ENCODE results near the gene GALNT17. TPM values are rescaled to one million over a fixed set of nuclear protein-coding genes. Genes with fewer than 3 reads are reported as not detected.
"Not testable (repeated sequence)": the region's sequence is repeated elsewhere in the genome, so short reads cannot be mapped to it uniquely, and the experiment has no call there.

The GALNT17 gene
- total RNA-seq, 6 donors from 2014 or later = 5.3 to 26.2 (median 10.1) TPM

- Histone ChIP-seq H3K36me3 (no peaks in the 10 kb centered on the region), H3K27ac (no peak overlapping the region), H3K4me3 (no peak overlapping the region), H3K9me3 (no peaks in the 10 kb centered on the region), H3K27me3 (no peaks in the 10 kb centered on the region), H3K4me1 (no peaks in the 10 kb centered on the region)
- TF ChIP-seq POLR2A (IDR thresholded peaks at IDR 0.05) (no peak), POLR2AphosphoS5 (IDR thresholded peaks at IDR 0.05) (no peak), EP300 (IDR thresholded peaks at IDR 0.05) (no peak)
- TF ChIP-seq, protein P1, sequence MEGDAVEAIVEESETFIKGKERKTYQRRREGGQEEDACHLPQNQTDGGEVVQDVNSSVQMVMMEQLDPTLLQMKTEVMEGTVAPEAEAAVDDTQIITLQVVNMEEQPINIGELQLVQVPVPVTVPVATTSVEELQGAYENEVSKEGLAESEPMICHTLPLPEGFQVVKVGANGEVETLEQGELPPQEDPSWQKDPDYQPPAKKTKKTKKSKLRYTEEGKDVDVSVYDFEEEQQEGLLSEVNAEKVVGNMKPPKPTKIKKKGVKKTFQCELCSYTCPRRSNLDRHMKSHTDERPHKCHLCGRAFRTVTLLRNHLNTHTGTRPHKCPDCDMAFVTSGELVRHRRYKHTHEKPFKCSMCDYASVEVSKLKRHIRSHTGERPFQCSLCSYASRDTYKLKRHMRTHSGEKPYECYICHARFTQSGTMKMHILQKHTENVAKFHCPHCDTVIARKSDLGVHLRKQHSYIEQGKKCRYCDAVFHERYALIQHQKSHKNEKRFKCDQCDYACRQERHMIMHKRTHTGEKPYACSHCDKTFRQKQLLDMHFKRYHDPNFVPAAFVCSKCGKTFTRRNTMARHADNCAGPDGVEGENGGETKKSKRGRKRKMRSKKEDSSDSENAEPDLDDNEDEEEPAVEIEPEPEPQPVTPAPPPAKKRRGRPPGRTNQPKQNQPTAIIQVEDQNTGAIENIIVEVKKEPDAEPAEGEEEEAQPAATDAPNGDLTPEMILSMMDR (IDR thresholded peaks at IDR 0.05) = no peak
- ATAC-seq (ENCODE audit: low FRiP score in 2 of 2) (no peak), DNase-seq (no peak)
- WGBS, 2 donors = 82 to 86% methylated on average over 12 of the region's 12 CpGs
These were observed 507.6 kb downstream of the GALNT17 start for GRCh38 chr7:71639382-71640085.

GRCh38 chr7:71643031-71643430 lies 511.1 kb downstream of the GALNT17 start:
- not testable (repeated sequence) for H3K4me3 ChIP-seq; H3K36me3 ChIP-seq; H3K27ac ChIP-seq; ATAC-seq (ENCODE audit: low FRiP score in 2 of 2); DNase-seq; H3K27me3 ChIP-seq; H3K4me1 ChIP-seq
- 85 to 92% methylated on average over 9 of the region's 9 CpGs for WGBS, 2 donors
- H3K9me3 ChIP-seq = peaks cover 0 to 10% (median 5%) of the 10 kb centered on the region in 4 donors

DNA sequence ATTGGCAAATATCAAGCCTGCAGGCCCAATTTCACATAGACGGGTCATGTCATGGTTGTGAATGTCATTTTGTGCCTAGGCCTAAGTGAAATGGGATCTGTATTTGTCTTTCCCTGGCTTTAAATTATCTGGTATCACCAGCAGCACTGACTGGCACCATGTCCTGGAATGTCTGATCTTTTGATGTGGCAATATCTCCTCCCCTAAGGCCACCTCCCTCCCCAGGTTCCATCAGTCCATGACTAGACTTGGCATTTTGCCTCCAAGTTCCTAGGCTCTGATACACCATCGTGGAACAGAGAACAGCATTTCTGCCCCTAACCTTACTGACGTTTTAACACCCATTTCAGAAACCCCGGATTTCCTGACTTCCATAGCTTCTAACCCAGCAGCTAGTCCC lies 513.9 kb downstream of the GALNT17 start:
- DNase-seq (no peak), ATAC-seq (ENCODE audit: low FRiP score in 2 of 2) (no peak)
- Histone ChIP-seq H3K4me1 (no peaks in the 10 kb centered on the region), H3K4me3 (no peak overlapping the region), H3K9me3 (peaks cover 0 to 25% (median 18%) of the 10 kb centered on the region in 4 donors), H3K27ac (no peak overlapping the region), H3K27me3 (no peaks in the 10 kb centered on the region), H3K36me3 (no peaks in the 10 kb centered on the region)
- 79 to 88% methylated on average over 4 of the region's 4 CpGs for WGBS, 2 donors
- TF ChIP-seq EP300 (IDR thresholded peaks at IDR 0.05) (no peak), POLR2A (IDR thresholded peaks at IDR 0.05) (no peak), POLR2AphosphoS5 (IDR thresholded peaks at IDR 0.05) (no peak)
- TF ChIP-seq, protein P1 (IDR thresholded peaks at IDR 0.05) = no peak

GRCh38 chr7:71649812-71650211 lies 517.9 kb downstream of the GALNT17 start:
- TF ChIP-seq, protein P1 (IDR thresholded peaks at IDR 0.05) = no peak
- no peak for TF ChIP-seq POLR2A (IDR thresholded peaks at IDR 0.05)
- no peak for TF ChIP-seq EP300 (IDR thresholded peaks at IDR 0.05)
- no peak for TF ChIP-seq POLR2AphosphoS5 (IDR thresholded peaks at IDR 0.05)
- H3K9me3 ChIP-seq = peaks cover 0 to 25% (median 17%) of the 10 kb centered on the region in 4 donors
- H3K36me3 ChIP-seq = no peaks in the 10 kb centered on the region
- 59 to 75% methylated on average over 1 of the region's 1 CpG for WGBS, 2 donors
- ATAC-seq (ENCODE audit: low FRiP score in 2 of 2) (no peak), DNase-seq (no peak)
- H3K27ac ChIP-seq = no peak overlapping the region
- no peak overlapping the region for H3K4me3 ChIP-seq
- no peaks in the 10 kb centered on the region for H3K27me3 ChIP-seq
- no peaks in the 10 kb centered on the region for H3K4me1 ChIP-seq

- Histone ChIP-seq H3K4me3 (no peak overlapping the region), H3K36me3 (no peaks in the 10 kb centered on the region), H3K9me3 (peaks cover 0 to 25% (median 15%) of the 10 kb centered on the region in 4 donors), H3K4me1 (no peaks in the 10 kb centered on the region), H3K27ac (no peak overlapping the region), H3K27me3 (no peaks in the 10 kb centered on the region)
- DNase-seq (no peak), ATAC-seq (ENCODE audit: low FRiP score in 2 of 2) (no peak)
- WGBS, 2 donors = 65 to 73% methylated on average over 2 of the region's 2 CpGs
- no peak for TF ChIP-seq EP300 (IDR thresholded peaks at IDR 0.05)
- no peak for TF ChIP-seq POLR2A (IDR thresholded peaks at IDR 0.05)
- TF ChIP-seq, protein P1 (IDR thresholded peaks at IDR 0.05) = no peak
- TF ChIP-seq POLR2AphosphoS5 (IDR thresholded peaks at IDR 0.05) = no peak
These were observed 518.9 kb downstream of the GALNT17 start for GRCh38 chr7:71650653-71651337.

All from upper lobe of left lung (tissue), 6 donors.